Skin epidermis (tissue), 12 donors: Measurements from ENCODE around the gene PERM1.
"Not testable (repeated sequence)": the region's sequence is repeated elsewhere in the genome, so short reads cannot be mapped to it uniquely, and the experiment has no call there.

ENCODE experiments used
- H3K27ac ChIP-seq, 21 experiments: fragments of 200-600 bp; sonication (generic) in 11 of 21; one replicate each; pipeline ENCODE4 v1.5.0; 2020; ENCODE audit warnings: mild to moderate bottlenecking in 3 of 21, inconsistent platforms in 2 of 21, moderate library complexity in 2 of 21
- H3K4me3 ChIP-seq, 7 experiments: fragments of 200-600 bp; sonication (generic) in 2 of 7; one replicate each; pipeline ENCODE4 v1.5.0; 2020; ENCODE audit warnings: inconsistent platforms in 2 of 7, mild to moderate bottlenecking in 2 of 7, moderate library complexity in 1 of 7

Gene PERM1

DNA sequence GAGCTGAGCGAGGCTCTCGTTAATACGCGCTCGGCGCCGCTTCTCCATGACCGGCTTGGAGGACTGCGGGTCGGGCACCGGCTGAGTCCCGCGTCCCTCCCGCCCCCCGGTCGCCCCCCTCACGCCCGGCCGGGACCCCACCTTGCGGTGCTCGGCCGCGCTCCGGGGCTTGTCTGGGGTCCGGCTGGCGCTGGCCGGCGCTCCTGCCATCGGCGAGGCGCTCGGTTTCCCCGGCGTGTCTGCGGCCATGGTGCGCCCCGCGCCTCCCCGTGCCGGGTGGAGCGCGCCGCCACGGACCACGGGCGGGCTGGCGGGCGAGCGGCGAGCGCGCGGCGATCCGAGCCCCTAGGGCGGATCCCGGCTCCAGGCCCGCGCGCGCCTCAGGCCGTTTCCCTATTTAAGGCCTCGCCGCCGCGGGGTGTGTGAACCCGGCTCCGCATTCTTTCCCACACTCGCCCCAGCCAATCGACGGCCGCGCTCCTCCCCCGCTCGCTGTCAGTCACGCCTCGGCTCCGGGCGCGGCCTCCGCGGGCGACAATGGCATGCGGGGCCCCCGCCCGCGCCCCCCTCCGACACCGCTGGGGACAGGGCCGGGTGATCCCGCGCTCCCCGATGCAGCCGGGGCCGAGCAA is 17.9 kb upstream of the PERM1 start, which contains the start of gene HES4:
HES4 (minus strand) TSS at position 373 of the 632 bp plus-strand sequence; CDS start at position 249, 124 bp downstream.
- Histone ChIP-seq H3K4me3 (peak within 1 kb of the TSS; percentile 33 to 51 (median 50)), H3K27ac (peak within 1 kb of the TSS; percentile 74 to 98 (median 88))

DNA sequence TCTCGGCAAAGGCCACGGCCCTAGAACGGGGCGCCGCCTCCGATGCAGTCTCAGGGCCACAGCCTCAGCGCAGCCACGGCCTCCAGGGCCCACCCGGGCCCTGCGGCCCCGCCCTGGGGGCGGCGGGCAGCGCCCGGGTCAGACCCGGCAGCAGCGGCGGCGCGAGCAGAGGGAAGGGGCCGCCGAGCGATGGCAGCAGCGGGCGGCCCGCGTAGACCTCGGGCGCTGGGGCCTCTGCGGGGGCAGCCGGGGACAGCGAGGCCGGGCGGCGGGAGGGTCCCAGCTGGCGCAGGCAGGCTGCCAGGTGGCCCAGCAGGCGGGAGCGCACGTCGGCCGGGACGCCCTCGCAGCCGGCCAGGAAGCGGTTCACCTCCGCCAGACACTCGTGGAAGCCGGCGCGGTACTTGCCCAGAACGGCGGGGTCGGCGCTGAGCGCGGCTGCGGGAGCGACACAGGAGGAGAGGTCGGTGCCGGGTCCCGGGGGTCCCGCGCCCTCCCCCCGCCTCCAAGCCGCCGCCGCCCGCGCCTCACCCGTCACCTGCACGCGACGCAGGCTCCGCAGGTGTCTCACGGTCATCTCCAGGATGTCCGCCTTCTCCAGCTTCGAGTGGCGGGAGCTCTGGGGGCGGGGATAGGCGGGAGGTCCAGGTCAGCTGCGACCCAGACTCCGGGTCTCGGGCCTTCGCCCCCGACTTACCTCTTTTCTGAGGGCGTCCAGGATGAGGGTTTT is 17.3 kb upstream of the PERM1 start:
- Histone ChIP-seq H3K4me3 (peak overlapping the region; percentile 33 to 51 (median 50)), H3K27ac (peak overlapping the region in 19 of 21 experiments; percentile 14 to 98 (median 82))

GRCh38 chr1:998745-998994 is 16.8 kb upstream of the PERM1 start:
- Histone ChIP-seq H3K27ac (peak overlapping the region in 10 of 21 experiments; percentile 74 to 98 (median 88)), H3K4me3 (peak overlapping the region; percentile 33 to 51 (median 50))

DNA sequence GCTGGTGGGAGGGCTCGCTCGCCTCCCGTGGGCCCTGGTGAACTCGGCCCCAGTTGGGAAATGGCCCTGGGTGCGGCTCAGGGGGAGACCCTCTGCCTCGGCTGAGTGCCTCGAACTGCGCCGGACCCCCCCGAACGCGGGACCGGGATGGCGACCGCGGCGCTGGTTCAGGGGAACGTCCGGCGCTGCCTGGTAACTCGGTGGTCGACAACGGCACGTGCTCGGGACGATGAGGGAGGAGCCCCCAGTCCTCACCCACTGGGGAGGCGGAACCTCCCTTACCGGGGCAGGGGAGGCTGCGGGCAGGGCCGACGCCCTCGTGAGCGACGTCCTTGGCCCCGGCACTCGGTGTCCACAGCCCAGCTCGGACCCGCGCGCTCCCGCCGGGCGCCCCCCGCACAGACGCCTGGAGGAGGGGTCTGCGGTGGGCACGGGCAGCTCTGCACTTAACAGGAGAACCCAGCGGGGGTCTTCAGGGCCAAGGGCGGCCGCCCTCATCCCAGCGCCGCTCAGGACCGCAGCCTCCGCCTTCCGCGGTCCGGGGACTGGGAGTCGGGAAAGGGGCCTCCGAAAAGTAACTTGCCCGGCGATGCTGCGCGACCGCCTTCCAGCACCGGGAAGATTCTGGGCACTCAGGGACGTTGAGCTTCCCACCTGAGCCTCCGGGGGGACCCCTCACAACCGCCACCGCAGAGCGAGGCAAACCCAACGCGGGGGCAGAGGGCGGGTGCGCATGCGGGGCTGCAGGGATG is 16.3 kb upstream of the PERM1 start:
- peak overlapping the region; percentile 33 to 51 (median 50) for H3K4me3 ChIP-seq

DNA sequence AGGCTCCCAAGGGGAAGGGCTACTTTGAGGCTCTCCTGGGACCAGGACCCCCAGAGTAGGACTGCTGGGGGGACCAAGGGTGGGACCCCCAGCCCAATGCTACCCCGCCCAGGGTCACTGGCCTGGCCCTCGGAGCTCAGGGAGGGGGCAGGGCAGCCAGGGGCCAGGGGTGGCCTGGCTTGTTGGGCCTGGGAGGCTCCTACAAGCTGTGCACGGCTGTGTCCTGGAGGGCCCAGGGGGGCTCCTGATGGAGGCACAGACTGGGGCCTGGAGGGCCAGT is 15.8 kb upstream of the PERM1 start:
- Histone ChIP-seq H3K27ac (no peak overlapping the region), H3K4me3 (peak overlapping the region in 1 of 7 experiments; percentile 49)

More for the DNA sequence above, 16.3 kb upstream of the PERM1 start:
- H3K27ac ChIP-seq: peak overlapping the region in 4 of 21 experiments; percentile 74 to 91 (median 80)

DNA sequence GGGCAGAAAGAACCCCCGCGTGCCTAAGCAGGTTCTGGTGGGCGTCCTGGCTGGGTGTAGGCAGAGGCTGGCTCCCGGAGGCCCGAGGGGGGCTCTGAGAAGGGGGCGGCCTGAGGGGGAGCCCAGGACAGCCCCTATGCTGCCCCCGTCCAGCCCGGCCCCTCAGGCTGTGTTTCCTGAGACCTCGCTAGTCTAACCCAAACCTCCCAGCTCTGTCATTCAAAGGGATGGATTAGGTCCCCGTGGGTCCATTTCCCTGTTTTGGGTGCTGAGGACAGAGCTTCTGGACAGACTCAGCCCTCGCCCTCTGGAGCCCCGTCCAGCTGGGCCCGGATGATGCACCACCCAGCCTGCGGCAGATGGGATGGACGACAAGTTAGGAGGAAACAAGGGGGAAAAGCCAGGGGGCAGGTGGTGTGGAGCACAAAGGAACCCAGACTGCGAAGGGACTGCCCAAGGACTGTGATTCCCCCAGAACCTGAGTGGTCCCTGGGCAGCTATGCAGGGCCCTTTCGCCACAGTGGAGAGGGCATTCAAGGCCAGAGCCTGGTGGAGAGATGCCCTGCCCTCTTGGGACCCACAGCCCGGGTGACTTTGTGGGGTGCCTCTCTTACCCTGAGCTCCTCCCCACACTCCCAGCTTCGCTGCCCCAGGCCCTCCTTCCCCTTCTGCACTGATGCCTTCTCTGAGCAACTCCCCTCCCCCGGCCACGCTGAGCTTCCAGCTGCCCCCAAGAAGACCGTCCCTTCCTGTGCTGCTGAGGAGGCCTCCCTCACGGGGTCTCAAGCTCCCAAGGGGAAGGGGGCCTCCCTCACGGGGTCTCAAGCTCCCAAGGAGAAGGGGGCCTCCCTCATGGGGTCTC is 15.2 kb upstream of the PERM1 start:
- Histone ChIP-seq H3K27ac (no peak overlapping the region), H3K4me3 (no peak overlapping the region)

- H3K4me3 ChIP-seq: no peak overlapping the region
- no peak overlapping the region for H3K27ac ChIP-seq
Observed at GRCh38 chr1:995665-996633, 14.1 kb upstream of the PERM1 start.

DNA sequence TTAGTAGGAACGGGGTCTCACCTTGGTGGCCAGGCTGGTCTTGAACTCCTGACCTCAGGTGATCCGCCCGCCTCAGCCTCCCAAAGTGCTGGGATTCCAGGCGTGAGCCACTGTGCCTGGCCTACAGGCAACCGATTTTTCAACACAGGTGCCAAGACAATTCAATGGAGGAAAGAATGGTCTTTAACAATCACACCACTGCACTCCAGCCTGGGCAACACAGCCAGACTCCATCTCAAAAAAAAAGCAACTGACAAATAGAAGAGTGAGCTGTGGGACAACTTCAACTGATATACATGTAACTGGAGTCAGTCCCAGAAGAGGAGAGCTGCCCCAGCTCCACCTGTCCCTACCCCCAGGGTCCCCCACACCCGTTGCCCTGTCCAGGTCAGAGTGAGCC is 12.7 kb upstream of the PERM1 start:
- H3K4me3 ChIP-seq, H3K27ac ChIP-seq: not testable (repeated sequence)

GRCh38 chr1:993379-993995 is 11.6 kb upstream of the PERM1 start:
- Histone ChIP-seq H3K4me3 (no peak overlapping the region), H3K27ac (no peak overlapping the region)

DNA sequence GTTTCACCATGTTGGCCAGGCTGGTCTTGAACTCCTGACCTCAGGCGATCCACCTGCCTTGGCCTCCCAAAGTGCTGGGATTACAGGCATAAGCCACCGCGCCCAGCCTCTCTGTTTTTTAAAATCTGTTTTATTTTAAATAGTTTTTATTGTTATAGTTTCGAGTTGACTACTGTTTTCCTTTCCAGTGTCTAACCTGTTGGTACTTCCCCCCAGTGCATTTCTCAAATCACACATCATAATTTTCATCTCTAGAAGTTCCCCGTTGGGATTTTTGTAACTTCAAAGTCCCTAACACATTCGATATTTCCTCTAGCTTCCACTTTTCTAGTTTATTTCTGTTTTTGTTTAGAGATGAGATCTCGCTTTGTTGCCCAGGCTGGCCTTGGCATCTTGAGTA is 10.5 kb upstream of the PERM1 start:
- H3K27ac ChIP-seq: no peak overlapping the region
- no peak overlapping the region for H3K4me3 ChIP-seq

GRCh38 chr1:991895-992294 is 10.0 kb upstream of the PERM1 start:
- Histone ChIP-seq H3K4me3 (no peak overlapping the region), H3K27ac (no peak overlapping the region)

GRCh38 chr1:991275-991674 is 9.4 kb upstream of the PERM1 start:
- not testable (repeated sequence) for H3K27ac ChIP-seq, H3K4me3 ChIP-seq

GRCh38 chr1:988061-988460 is 6.2 kb upstream of the PERM1 start:
- not testable (repeated sequence) for H3K27ac ChIP-seq, H3K4me3 ChIP-seq

GRCh38 chr1:985126-985525 is 3.2 kb upstream of the PERM1 start:
- H3K4me3 ChIP-seq: no peak overlapping the region
- H3K27ac ChIP-seq: no peak overlapping the region

- no peak overlapping the region for H3K4me3 ChIP-seq
- H3K27ac ChIP-seq: no peak overlapping the region
Observed at GRCh38 chr1:984476-984814, 2.6 kb upstream of the PERM1 start.

- H3K4me3 ChIP-seq: no peak overlapping the region
- no peak overlapping the region for H3K27ac ChIP-seq
Observed at GRCh38 chr1:983798-984475, 2.0 kb upstream of the PERM1 start.

DNA sequence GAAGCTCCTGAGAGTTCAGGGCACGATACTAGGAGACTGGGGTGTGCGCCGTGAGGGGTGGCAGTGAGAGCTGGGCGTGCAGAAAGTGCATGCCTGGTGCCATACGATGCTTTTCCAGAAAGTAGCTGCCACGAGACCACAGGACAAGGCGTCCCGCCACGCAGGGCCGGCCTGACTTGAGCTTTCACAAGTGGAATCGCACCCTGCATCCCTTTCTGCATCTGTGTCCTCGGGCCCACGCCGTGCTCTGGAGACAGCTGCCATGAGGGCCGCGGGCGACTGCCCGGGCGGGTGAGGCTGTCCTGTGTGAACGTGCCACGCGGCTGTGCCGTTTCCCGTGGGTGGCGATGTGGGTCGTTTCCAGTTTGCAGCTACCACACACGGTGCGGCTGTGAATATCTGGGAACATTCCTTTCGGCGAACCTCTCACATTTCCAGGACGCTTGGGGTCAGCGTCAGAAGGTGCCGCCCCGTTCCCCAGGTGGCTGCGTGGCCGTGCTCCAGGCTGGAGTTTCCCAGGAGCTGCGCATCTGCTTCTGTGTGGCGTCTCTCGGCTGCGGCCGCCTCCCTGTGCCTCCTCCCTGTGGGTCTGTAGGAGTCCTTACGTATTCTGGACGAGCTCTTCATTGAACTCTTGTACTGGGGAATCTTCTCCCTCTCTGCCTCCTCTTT is 1.0 kb upstream of the PERM1 start:
- Histone ChIP-seq H3K27ac (no peak overlapping the region), H3K4me3 (no peak overlapping the region)

- no peak overlapping the region for H3K27ac ChIP-seq
- H3K4me3 ChIP-seq: no peak overlapping the region
Observed at GRCh38 chr1:981491-981954, 370 bp downstream of the PERM1 start.
